H1 (cell line): Measurements from ENCODE around the gene TNFRSF11A. TPM values are rescaled to one million over a fixed set of nuclear protein-coding genes. Genes with fewer than 3 reads are reported as not detected.

Source experiments
- BACH1 ChIP-seq: IDR thresholded peaks from 2 replicates; pipeline ENCODE4 v1.6.1; 2012; ENCODE audit warnings: low read length, improper control_type of control experiment
- BRCA1 ChIP-seq: IDR thresholded peaks from 2 replicates; pipeline ENCODE4 v1.6.1; 2012; ENCODE audit warnings: low read depth, low read length, improper control_type of control experiment
- CTBP2 ChIP-seq: IDR thresholded peaks from 2 replicates; pipeline ENCODE4 v1.7.0; 2011; ENCODE audit warnings: borderline replicate concordance, mild to moderate bottlenecking, moderate library complexity, mixed read lengths, low read length; ENCODE audit not compliant: insufficient read depth, insufficient read length
- SIX5 ChIP-seq: IDR thresholded peaks from 2 replicates; pipeline ENCODE4 v1.6.1; 2011; ENCODE audit warnings: mild to moderate bottlenecking, low read depth, low read length
- polyA plus RNA-seq, 7 experiments: library from polyadenylated mRNA; depleted of rRNA in 3 of 7; stranded (reverse) in 5 of 7; unstranded in 2 of 7; fragments of >200 nt in 5 of 7; fragments of 200-250 nt in 2 of 7; gene quantifications; 1 replicate in 5 of 7; 2 replicates in 1 of 7; 4 replicates in 1 of 7; pipeline versions ENCODE4 v1.2.1 to v1.2.3, GENCODE V29; 2011 to 2013; ENCODE audit warnings: missing spikeins in 2 of 7, mixed read lengths in 2 of 7
- total RNA-seq: library from RNA; stranded (reverse); fragmentation: NEBNext Ultra II Directional; extraction: Animal tissue kit (Norgen Biotek cat#: 25700); gene quantifications from 2 replicates; pipeline ENCODE4 v1.2.1, GENCODE V29; 2021

Gene TNFRSF11A
- total and polyA plus RNA-seq, 2 of the 8 experiments (the other 6 are each of a cell fraction or from before 2014, with no cell fraction given): 8.7 to 10.6 TPM

- TF ChIP-seq SIX5 (no peak), BACH1 (no peak), BRCA1 (no peak), CTBP2 (peak; percentile 89)
- TF ChIP-seq, all 59 proteins: peak for 6
Observed at GRCh38 chr18:62338446-62339105, 13.5 kb downstream of the TNFRSF11A start (continued).
